HL-60 (cell line): Measurements from ENCODE around the gene LRRC57.
A peak's percentile ranks its signal among the peaks of the same experiment; 100 is the strongest.

Experiments used
- DNase-seq, 2 experiments: peaks; one replicate each; pipeline ENCODE4 v3.0.0-alpha.2; 2010 to 2020; ENCODE audit warnings: low read depth in 1 of 2, low spot score in 1 of 2
- H3K27ac ChIP-seq: fragments of 250-450 bp; sonication (Bioruptor Pico); replicated peaks from 2 replicates; pipeline ENCODE4 v1.5.1; 2020; ENCODE audit warnings: mild to moderate bottlenecking, moderate library complexity
- H3K27me3 ChIP-seq: fragments of 250-450 bp; sonication (Bioruptor Pico); 2 replicates; pipeline ENCODE4 v1.5.1; 2021; ENCODE audit warnings: mild to moderate bottlenecking, moderate library complexity; ENCODE audit not compliant: insufficient read depth, poor library complexity, severe bottlenecking
- H3K4me3 ChIP-seq: replicated peaks from 2 replicates; pipeline ENCODE4 v1.5.1; 2011; ENCODE audit warnings: mild to moderate bottlenecking, control low read depth, low read length; ENCODE audit not compliant: insufficient read depth
- GABPA ChIP-seq: IDR thresholded peaks from 2 replicates; pipeline ENCODE4 v1.6.1; 2012; ENCODE audit warnings: low read depth
- POLR2AphosphoS5 ChIP-seq: IDR thresholded peaks from 2 replicates; pipeline ENCODE4 v1.6.1; 2012; ENCODE audit warnings: low read depth
- SPI1 ChIP-seq: IDR thresholded peaks from 2 replicates; pipeline ENCODE4 v1.6.1; 2012; ENCODE audit warnings: low read depth, mild to moderate bottlenecking, borderline replicate concordance
- TF ChIP-seq, protein P1 (sequence below): IDR thresholded peaks from one replicate; pipeline ENCODE4 v1.5.1; 2011; ENCODE audit warnings: low read length, control low read depth, inconsistent platforms; ENCODE audit not compliant: insufficient read depth
- TF ChIP-seq, protein P2 (sequence below): IDR thresholded peaks from 2 replicates; pipeline ENCODE4 v1.6.1; 2012; ENCODE audit warnings: low read depth; ENCODE audit not compliant: insufficient replicate concordance

The LRRC57 gene

GRCh38 chr15:42584031-42584765 is 35.6 kb upstream of the LRRC57 start:
- no peaks in the 10 kb centered on the region for H3K27me3 ChIP-seq
- H3K27ac ChIP-seq = no peak overlapping the region
- DNase-seq = no peak
- no peak overlapping the region for H3K4me3 ChIP-seq
- TF ChIP-seq, protein P1, sequence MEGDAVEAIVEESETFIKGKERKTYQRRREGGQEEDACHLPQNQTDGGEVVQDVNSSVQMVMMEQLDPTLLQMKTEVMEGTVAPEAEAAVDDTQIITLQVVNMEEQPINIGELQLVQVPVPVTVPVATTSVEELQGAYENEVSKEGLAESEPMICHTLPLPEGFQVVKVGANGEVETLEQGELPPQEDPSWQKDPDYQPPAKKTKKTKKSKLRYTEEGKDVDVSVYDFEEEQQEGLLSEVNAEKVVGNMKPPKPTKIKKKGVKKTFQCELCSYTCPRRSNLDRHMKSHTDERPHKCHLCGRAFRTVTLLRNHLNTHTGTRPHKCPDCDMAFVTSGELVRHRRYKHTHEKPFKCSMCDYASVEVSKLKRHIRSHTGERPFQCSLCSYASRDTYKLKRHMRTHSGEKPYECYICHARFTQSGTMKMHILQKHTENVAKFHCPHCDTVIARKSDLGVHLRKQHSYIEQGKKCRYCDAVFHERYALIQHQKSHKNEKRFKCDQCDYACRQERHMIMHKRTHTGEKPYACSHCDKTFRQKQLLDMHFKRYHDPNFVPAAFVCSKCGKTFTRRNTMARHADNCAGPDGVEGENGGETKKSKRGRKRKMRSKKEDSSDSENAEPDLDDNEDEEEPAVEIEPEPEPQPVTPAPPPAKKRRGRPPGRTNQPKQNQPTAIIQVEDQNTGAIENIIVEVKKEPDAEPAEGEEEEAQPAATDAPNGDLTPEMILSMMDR = no peak
- TF ChIP-seq SPI1 = no peak
- TF ChIP-seq GABPA = no peak
- TF ChIP-seq, protein P2, sequence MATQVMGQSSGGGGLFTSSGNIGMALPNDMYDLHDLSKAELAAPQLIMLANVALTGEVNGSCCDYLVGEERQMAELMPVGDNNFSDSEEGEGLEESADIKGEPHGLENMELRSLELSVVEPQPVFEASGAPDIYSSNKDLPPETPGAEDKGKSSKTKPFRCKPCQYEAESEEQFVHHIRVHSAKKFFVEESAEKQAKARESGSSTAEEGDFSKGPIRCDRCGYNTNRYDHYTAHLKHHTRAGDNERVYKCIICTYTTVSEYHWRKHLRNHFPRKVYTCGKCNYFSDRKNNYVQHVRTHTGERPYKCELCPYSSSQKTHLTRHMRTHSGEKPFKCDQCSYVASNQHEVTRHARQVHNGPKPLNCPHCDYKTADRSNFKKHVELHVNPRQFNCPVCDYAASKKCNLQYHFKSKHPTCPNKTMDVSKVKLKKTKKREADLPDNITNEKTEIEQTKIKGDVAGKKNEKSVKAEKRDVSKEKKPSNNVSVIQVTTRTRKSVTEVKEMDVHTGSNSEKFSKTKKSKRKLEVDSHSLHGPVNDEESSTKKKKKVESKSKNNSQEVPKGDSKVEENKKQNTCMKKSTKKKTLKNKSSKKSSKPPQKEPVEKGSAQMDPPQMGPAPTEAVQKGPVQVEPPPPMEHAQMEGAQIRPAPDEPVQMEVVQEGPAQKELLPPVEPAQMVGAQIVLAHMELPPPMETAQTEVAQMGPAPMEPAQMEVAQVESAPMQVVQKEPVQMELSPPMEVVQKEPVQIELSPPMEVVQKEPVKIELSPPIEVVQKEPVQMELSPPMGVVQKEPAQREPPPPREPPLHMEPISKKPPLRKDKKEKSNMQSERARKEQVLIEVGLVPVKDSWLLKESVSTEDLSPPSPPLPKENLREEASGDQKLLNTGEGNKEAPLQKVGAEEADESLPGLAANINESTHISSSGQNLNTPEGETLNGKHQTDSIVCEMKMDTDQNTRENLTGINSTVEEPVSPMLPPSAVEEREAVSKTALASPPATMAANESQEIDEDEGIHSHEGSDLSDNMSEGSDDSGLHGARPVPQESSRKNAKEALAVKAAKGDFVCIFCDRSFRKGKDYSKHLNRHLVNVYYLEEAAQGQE = no peak
- TF ChIP-seq POLR2AphosphoS5 = no peak

DNA sequence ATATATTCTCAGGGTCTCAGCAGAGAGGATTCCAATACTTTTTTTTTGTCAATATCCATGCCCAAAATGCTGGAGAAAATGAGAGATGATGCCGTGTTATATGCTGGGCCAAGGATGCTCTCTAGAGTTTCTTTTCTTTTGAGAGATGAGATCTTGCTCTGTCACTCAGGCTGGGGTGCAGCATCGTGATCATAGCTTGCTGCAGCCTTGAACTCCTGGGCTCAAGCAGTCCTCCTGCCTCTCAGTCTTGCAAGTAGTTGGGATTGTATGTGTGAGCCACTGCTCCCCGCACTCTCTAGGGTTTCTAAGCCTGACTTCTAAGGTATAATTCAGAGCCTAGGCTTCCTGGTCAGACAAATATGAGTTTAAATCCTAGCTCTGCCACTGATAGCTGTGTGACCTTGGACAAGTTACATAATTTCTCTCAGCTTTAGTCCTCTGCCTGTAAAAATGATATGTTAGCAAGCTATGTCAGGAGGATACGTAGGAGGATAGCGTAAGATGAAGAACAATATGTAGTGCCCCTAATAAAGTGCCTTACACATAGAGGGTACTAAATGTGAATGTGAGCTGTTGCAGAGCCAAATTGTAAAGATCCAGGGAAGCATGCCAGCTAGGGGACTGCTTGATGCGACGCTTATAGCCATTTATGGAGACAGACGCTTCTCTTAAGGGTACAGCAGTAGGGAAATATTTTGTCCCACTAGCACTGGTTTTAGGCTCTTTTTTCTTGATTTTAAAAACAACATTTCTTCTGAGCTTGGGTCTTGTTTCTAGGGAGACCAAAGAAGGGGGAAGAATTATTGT is 34.2 kb upstream of the LRRC57 start:
- Histone ChIP-seq H3K4me3 (no peak overlapping the region), H3K27ac (no peak overlapping the region), H3K27me3 (no peaks in the 10 kb centered on the region)
- no peak for DNase-seq
- TF ChIP-seq SPI1 = no peak

- H3K4me3 ChIP-seq = peak overlapping the region; percentile 54
- no peak overlapping the region for H3K27ac ChIP-seq
- TF ChIP-seq SPI1 = no peak
- TF ChIP-seq, protein P1 = no peak
- TF ChIP-seq GABPA = no peak
- TF ChIP-seq, protein P2 = no peak
- no peak for TF ChIP-seq POLR2AphosphoS5
- no peaks in the 10 kb centered on the region for H3K27me3 ChIP-seq
- DNase-seq = peak in 1 of 2 experiments; percentile 82
These were observed 32.7 kb upstream of the LRRC57 start for GRCh38 chr15:42581272-42581730.

- H3K27ac ChIP-seq = no peak overlapping the region
- H3K4me3 ChIP-seq = no peak overlapping the region
- H3K27me3 ChIP-seq = no peaks in the 10 kb centered on the region
- TF ChIP-seq POLR2AphosphoS5 (no peak), SPI1 (no peak), GABPA (no peak)
- TF ChIP-seq, protein P2 = no peak
- no peak for DNase-seq
These were observed 30.5 kb upstream of the LRRC57 start for GRCh38 chr15:42578984-42579537.
